Measurements from ENCODE around the gene PTF1A.
"Not testable (repeated sequence)": the region's sequence is repeated elsewhere in the genome, so short reads cannot be mapped to it uniquely, and the experiment has no call there.

Gene PTF1A

DNA sequence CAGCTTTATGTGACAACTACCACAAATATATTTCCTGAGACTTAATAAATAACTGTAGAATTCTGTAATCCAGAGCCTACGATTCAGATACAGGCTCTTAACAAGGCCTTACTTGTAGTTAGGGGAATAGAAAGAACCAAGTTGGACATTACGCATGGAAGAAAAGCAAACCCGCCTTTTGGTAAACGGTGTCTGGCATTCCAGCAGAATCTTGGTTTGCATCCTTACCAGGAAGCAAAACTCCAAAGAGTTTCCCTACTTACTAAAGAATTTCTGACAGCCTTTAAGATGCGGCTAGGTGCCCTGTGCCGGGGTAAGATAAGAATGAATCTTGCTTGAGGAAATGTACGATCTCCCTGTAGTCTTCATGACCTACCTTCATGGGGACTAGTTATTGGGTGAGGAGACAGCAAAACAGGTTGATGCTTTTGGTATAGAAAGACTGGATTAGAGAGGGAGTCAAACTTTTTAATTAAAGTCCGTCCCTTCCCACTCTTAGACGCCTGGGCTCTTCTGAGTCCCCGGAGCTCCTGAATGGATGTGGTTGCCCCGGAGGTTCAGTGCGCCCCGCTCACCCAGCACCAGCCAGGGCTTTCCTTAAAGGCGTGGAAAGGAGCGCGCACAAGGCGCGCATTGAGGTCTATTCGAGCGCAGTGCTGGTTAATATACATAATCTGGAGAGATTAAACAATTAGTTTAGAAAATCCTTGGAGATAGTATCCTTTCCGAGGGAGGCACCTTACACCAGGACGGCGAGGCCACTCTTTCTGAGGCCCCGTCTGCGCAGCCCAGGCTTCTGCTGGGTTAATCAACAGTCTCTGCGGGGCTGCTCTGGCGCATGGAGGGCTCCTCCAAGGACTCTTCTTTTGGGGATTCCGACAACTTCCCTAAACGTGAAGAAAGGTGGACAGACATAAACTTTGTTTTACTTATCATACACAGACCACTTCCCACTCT, 11.5 kb downstream of the PTF1A start:
- no peak for DNase-seq (ENCODE audit: low read depth)

DNA sequence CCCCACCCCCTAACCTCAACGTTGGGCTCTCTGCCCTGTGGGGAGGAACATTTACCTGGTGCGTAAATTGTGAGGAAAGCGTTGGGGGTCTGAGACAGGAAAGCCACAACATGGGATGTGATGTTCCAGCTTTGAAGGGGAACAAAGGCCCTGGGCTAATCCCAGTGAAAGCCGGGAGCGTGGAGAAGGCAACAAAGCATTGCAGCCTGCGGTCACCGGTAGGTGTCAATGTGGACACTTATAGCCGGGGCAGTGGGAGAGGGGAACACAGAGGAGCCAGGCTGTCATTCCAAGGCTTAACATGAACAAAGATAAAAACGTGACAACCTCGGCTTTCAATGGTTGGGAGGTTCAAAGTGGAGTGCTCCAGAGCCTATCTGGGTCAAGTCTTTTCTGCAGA, 12.7 kb downstream of the PTF1A start:
- no peak for DNase-seq (ENCODE audit: low read depth)

DNA sequence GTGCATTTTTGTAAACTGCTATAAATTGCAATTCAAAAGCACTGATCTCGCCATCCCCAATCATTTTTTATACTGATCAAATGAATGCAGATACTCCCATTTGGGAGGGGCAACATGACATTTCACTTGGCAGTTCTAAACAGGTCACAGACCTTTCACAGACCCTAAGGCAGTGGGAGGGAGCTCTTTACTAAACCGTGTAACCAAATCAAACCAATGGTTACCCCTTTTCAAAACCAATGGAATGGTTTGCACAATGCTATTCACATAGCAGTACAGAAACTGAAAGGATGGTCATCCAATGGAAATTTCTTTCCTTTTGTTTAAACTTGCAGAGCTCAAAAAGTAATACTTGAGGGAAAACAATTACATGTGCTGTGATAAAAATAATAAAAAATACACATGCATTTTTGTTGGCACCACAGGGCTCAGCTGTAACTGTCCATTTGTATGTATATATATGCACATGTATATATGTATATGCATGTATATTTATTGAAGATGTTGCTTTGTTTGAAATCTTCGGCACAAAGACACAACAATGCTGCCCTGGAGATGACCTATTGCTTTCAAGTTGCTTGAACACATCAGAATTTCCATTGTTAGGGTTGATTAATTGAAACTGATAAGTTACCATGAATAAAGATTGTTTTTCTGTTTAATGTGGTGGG, 14.0 kb downstream of the PTF1A start:
- DNase-seq (ENCODE audit: low read depth), result no peak

DNA sequence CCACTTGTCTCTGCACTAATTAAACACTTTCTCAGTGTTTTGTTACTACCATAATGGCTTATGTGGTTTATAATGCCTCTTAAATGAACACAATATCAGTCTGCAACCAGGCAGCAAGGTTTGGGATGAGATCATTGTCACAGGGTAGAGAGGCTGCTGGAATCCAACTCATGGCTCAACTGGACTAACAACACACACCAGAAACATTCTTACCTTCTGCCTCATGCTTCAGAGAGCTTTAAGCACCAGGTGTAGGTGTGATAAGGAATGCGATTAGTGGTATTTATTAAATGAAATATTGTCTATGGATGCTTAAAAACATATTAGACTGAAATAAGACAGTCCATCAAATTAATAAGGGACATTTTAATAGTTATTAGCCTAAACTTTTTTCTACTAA, 25.4 kb downstream of the PTF1A start:
- DNase-seq (ENCODE audit: low read depth), result no peak

DNA sequence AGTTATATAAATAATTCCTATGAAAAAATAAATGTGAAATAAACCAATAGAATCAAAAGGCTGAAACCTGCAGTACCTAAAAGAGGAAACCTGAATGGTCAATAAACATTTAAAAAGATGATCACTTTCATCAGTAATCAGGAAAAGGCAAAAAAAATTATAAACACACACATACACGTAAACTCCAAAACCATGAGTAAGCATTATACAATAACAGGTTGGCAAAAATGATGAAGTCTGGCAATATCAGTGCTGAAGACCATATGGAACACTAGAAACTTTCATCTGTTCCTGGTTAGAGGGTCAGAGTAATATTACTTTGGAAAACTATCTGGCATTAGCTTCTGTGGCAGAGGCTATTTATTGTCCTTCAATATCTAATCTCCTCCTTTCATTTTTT, 38.5 kb downstream of the PTF1A start:
- DNase-seq (ENCODE audit: low read depth), result no peak

DNA sequence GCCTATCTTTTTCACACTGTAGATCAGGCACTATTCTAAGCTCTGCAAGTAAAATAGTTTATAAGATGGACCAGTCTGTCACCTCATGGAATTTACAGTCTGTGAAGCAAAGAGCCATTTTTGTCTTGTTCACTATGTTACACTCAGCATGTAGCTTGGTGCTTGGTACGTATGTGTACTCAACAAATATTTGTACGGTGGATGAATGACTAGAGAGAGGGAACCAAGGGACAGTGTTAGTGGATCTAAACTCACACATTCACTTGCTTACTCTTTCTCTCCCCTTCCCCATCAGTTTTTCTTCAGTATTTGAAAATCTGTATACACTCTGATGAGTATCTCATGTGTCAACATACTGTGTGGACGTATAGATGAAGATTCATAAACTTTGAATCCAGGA, 45.9 kb downstream of the PTF1A start:
- DNase-seq (ENCODE audit: low read depth), result no peak

DNA sequence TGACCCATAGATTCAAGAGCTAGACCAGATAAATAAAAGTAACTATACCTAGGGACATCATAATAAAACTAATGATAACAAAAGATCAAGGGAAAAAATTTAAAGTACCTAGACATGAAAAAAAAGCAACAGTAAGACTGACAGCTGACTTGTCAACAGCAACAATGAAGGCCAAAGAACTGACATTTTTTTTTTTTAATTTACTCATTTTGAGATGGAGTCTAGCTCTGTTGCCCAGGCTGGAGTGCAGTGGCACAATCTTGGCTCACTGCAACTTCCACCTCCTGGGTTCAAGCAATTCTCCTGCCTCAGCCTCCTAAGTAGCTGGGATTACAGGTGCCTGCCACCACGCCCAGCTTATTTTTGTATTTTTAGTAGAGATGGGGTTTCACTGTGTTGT, 49.7 kb downstream of the PTF1A start:
- not testable (repeated sequence) for DNase-seq (ENCODE audit: low read depth)
